Ovary (tissue), 9 donors: ENCODE results near the gene HNRNPF. TPM values are rescaled to one million over a fixed set of nuclear protein-coding genes. Genes with fewer than 3 reads are reported as not detected.

Source experiments
- DNase-seq, 5 donors: peaks; one replicate each; pipeline ENCODE4 v3.0.0-alpha.2; 2019 to 2020
- H3K27ac ChIP-seq, 2 donors: fragments of 200-600 bp; one replicate each; pipeline versions ENCODE4 v1.5.1 to v1.8.0; 2019 to 2022
- H3K27me3 ChIP-seq: fragments of 200-600 bp; one replicate; pipeline ENCODE4 v1.8.0; 2022
- H3K36me3 ChIP-seq: fragments of 200-600 bp; sonication (generic); one replicate; pipeline ENCODE4 v1.5.1; 2019
- H3K4me1 ChIP-seq: one replicate; pipeline ENCODE4 v1.8.1; 2013; ENCODE audit warnings: mild to moderate bottlenecking, moderate library complexity; ENCODE audit not compliant: insufficient read depth
- H3K4me3 ChIP-seq: fragments of 200-600 bp; sonication (generic); one replicate; pipeline ENCODE4 v1.5.1; 2017
- H3K9me3 ChIP-seq, 2 donors: fragments of 200-600 bp in 1 of 2; sonication (generic) in 1 of 2; one replicate each; pipeline versions ENCODE4 v1.5.1 to v1.8.1; 2013 to 2019; ENCODE audit warnings: mild to moderate bottlenecking in 1 of 2, moderate library complexity in 1 of 2
- CTCF ChIP-seq, 3 donors: fragments of 450-650 bp in 2 of 3; fragments of 200-600 bp in 1 of 3; IDR thresholded peaks; one replicate each; pipeline versions ENCODE4 v1.5.1 to v1.8.0; 2016 to 2022; ENCODE audit warnings: antibody characterized with exemption in 3 of 3, mild to moderate bottlenecking in 1 of 3
- EP300 ChIP-seq: sonication (generic); formaldehyde crosslinking; IDR thresholded peaks from one replicate; pipeline ENCODE4 v1.6.1; 2017; ENCODE audit warnings: antibody characterized with exemption
- POLR2A ChIP-seq: fragments of 450-650 bp; IDR thresholded peaks from one replicate; pipeline ENCODE4 v1.6.1; 2017; ENCODE audit warnings: antibody characterized with exemption, mild to moderate bottlenecking, moderate library complexity
- WGBS, 3 donors: extraction: QIAGEN DNeasy Blood & Tissue Kit in 1 of 3; methylation state at CpG; one replicate each; pipeline versions ENCODE4 v1.1.5 to v1.1.7; 2013 to 2017; 5-methylcytosine and 5-hydroxymethylcytosine counted together
- intact Hi-C, 4 donors: fragments of 100-400 bp; cut with DNase I; formaldehyde crosslinking; loops; one replicate each; pipeline versions ENCODE4 v1.11.0 to v1.15.1; 2022 to 2023
- polyA plus RNA-seq, 2 donors: library from polyadenylated mRNA; stranded (reverse); fragments of 200-250 nt in 1 of 2; fragments of 350-450 nt in 1 of 2; fragmentation: Illumina TruSeq in 1 of 2; extraction: RNeasy Lipid Tissue Mini Kit (QIAGEN cat#74804) in 1 of 2; gene quantifications; one replicate each; pipeline ENCODE4 v1.2.3, GENCODE V29; 2013 to 2014
- total RNA-seq, 7 donors: library from RNA; depleted of rRNA in 2 of 7; stranded (reverse); fragments of >200 nt in 2 of 7; fragmentation: NEBNext Ultra II Directional in 3 of 7; extraction: Animal tissue kit (Norgen Biotek cat#: 25700) in 3 of 7; gene quantifications; one replicate each; pipeline versions ENCODE4 v1.1.0 to v1.2.4, GENCODE V29; 2016 to 2023
- donor health status: DM: no; HTN: no; CAD: no; lungs with moderate emphysema.
- donor health status: DM: no; HTN: no; CAD: no.
- donor health status: Bipolar disorder and iron deficiency.
- donor health status: DM: yes; HTN: yes; CAD: no.
- donor health status: DM: no; HTN: no; CAD: no.
- donor health status: DM: yes; HTN: yes; CAD: no.

HNRNPF gene
- total and polyA plus RNA-seq, 9 donors, result 95.1 to 220 (median 166) TPM

- peak in 1 of 5 donors; percentile 23 for DNase-seq
- Histone ChIP-seq H3K27ac (no peak overlapping the region), H3K27me3 (no peaks in the 10 kb centered on the region), H3K36me3 (no peaks in the 10 kb centered on the region), H3K4me1 (peaks cover 2% of the 10 kb centered on the region), H3K4me3 (no peak overlapping the region), H3K9me3 (no peaks in the 10 kb centered on the region)
- WGBS, 3 donors, result 82 to 86% (median 83%) methylated on average over 10 of the region's 10 CpGs
- intact Hi-C loops, result no loop called here
- TF ChIP-seq EP300 (no peak), CTCF (IDR thresholded peaks at IDR 0.05) (no peak), POLR2A (no peak)
These were observed 24.4 kb downstream of the HNRNPF start for GRCh38 chr10:43384252-43385221.

GRCh38 chr10:43383204-43383971 is 25.6 kb downstream of the HNRNPF start:
- intact Hi-C loops, result no loop called here
- Histone ChIP-seq H3K27ac (no peak overlapping the region), H3K27me3 (no peaks in the 10 kb centered on the region), H3K4me1 (peaks cover 2% of the 10 kb centered on the region), H3K9me3 (no peaks in the 10 kb centered on the region), H3K4me3 (no peak overlapping the region), H3K36me3 (no peaks in the 10 kb centered on the region)
- TF ChIP-seq EP300 (no peak), POLR2A (no peak), CTCF (IDR thresholded peaks at IDR 0.05) (no peak)
- peak in 1 of 5 donors; percentile 25 for DNase-seq
- WGBS, 3 donors, result 41 to 54% (median 48%) methylated on average over 14 of the region's 14 CpGs

- no peak for DNase-seq
- no peaks in the 10 kb centered on the region for H3K9me3 ChIP-seq
- H3K27ac ChIP-seq, result no peak overlapping the region
- no peaks in the 10 kb centered on the region for H3K27me3 ChIP-seq
- H3K36me3 ChIP-seq, result no peaks in the 10 kb centered on the region
- intact Hi-C loops, result no loop called here
- no peak for TF ChIP-seq EP300
- TF ChIP-seq POLR2A, result no peak
- TF ChIP-seq CTCF (IDR thresholded peaks at IDR 0.05), result no peak
- WGBS, 3 donors, result 53 to 73% (median 65%) methylated on average over 5 of the region's 5 CpGs
- peaks cover 2% of the 10 kb centered on the region for H3K4me1 ChIP-seq
- no peak overlapping the region for H3K4me3 ChIP-seq
These were observed 28.3 kb downstream of the HNRNPF start for GRCh38 chr10:43380610-43381222.

- WGBS, 3 donors, result 67 to 74% (median 70%) methylated on average over 13 of the region's 13 CpGs
- intact Hi-C loops, result no loop called here
- no peak overlapping the region for H3K27ac ChIP-seq
- TF ChIP-seq POLR2A, result no peak
- no peak for TF ChIP-seq EP300
- TF ChIP-seq CTCF (IDR thresholded peaks at IDR 0.05), result no peak
- H3K27me3 ChIP-seq, result no peaks in the 10 kb centered on the region
- no peaks in the 10 kb centered on the region for H3K36me3 ChIP-seq
- H3K4me3 ChIP-seq, result no peak overlapping the region
- DNase-seq, result peak in 1 of 5 donors; percentile 28
- no peaks in the 10 kb centered on the region for H3K4me1 ChIP-seq
- H3K9me3 ChIP-seq, result no peaks in the 10 kb centered on the region
These were observed 31.5 kb downstream of the HNRNPF start for GRCh38 chr10:43377424-43377883.
